ENCODE data around the gene SHISAL1. TPM values are rescaled to one million over a fixed set of nuclear protein-coding genes. Genes with fewer than 3 reads are reported as not detected.

SHISAL1 gene
- total RNA-seq, 1 donor from 2014 or later = 7.5 TPM

GRCh38 chr22:44213489-44214043 lies 99.2 kb downstream of the SHISAL1 start:
- DNase-seq (ENCODE audit: low spot score) = no peak
- no peak overlapping the region for H3K27ac Mint-ChIP-seq (ENCODE audit: unreplicated experiment)
- H3K36me3 Mint-ChIP-seq (ENCODE audit: low read depth) = peaks cover 11% of the 10 kb centered on the region
- H3K4me1 Mint-ChIP-seq (ENCODE audit: low read depth) = peaks cover 23% of the 10 kb centered on the region
- no peak overlapping the region for H3K4me3 Mint-ChIP-seq (ENCODE audit: unreplicated experiment)
- peaks cover 10% of the 10 kb centered on the region for H3K27me3 Mint-ChIP-seq (ENCODE audit: low read depth)
- TF ChIP-seq, protein P1, sequence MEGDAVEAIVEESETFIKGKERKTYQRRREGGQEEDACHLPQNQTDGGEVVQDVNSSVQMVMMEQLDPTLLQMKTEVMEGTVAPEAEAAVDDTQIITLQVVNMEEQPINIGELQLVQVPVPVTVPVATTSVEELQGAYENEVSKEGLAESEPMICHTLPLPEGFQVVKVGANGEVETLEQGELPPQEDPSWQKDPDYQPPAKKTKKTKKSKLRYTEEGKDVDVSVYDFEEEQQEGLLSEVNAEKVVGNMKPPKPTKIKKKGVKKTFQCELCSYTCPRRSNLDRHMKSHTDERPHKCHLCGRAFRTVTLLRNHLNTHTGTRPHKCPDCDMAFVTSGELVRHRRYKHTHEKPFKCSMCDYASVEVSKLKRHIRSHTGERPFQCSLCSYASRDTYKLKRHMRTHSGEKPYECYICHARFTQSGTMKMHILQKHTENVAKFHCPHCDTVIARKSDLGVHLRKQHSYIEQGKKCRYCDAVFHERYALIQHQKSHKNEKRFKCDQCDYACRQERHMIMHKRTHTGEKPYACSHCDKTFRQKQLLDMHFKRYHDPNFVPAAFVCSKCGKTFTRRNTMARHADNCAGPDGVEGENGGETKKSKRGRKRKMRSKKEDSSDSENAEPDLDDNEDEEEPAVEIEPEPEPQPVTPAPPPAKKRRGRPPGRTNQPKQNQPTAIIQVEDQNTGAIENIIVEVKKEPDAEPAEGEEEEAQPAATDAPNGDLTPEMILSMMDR (IDR thresholded peaks at IDR 0.05) = no peak
- H3K9me3 Mint-ChIP-seq (ENCODE audit: low read depth) = peaks cover 16% of the 10 kb centered on the region

DNA sequence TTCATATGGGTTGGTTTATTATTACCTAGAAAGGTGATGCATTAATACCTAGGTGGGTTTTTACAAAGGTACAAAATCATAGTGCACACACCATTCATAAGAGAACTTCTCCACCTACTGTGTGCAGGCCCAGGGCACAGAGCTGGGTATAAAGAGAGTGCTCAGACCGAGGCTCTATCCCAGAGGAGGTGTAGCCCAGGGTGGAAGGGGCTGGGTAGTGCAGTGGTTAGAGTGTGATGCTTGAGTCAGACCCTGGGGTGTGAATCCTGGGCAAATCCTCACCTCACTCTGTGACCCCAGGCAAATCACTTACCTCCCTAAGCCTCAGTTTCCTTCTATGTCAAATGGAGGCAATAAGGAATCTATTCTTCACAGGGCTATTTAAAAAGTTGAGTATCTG lies 99.8 kb downstream of the SHISAL1 start:
- Mint-ChIP-seq H3K4me3 (ENCODE audit: unreplicated experiment) (no peak overlapping the region), H3K9me3 (ENCODE audit: low read depth) (peaks cover 16% of the 10 kb centered on the region), H3K4me1 (ENCODE audit: low read depth) (peaks cover 23% of the 10 kb centered on the region), H3K27ac (ENCODE audit: unreplicated experiment) (no peak overlapping the region), H3K36me3 (ENCODE audit: low read depth) (peaks cover 11% of the 10 kb centered on the region), H3K27me3 (ENCODE audit: low read depth) (peaks cover 10% of the 10 kb centered on the region)
- TF ChIP-seq, protein P1 (IDR thresholded peaks at IDR 0.05) = no peak
- DNase-seq (ENCODE audit: low spot score) = no peak

DNA sequence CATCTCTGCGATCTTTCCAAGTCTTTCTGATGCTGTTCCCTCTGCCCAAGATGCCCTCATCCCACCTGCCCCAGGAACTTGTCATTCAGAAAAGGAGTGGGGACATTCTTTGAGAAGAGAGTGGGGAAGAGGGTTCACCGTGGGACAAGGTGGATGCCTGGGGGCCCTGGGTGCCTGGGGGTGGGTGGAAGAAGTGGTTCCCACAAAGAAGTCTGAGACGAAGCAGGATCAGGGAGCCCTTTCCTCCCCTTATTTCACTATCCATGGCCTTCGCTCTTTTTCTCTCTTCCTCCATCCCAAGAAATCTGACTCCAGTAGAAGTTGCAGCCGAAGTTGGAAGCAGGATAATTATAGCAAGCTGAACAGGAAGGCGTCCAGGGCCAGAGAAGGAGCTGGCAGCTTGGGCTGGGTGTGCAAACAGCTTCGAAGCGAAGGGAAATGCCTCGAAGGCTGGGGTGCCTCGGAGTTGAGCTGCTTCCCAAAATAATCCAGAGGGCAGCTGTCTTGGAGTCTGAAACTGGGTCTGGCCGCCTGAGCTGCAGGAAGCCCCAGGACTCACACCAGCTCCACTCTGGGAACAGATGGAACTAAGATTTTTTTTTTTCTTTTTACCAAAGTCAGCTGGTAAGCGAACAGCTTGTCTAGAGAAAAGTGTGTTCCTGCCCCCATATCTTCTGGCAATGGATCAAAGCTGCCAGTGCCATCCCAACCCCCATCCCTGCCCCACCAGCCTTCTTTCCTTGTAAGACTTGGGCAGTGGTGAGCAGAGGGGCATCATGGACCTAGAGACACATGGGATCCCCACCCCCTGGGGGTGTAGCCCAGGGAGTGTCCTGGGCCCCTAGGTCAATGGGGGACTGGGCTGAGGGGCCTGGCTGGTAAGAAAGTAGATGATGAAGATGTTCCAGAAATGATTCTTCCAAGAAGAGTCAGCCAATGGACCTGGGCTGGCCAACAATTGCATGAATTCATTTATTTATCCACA lies 100.5 kb downstream of the SHISAL1 start:
- Mint-ChIP-seq H3K9me3 (ENCODE audit: low read depth) (peaks cover 16% of the 10 kb centered on the region), H3K27ac (ENCODE audit: unreplicated experiment) (peak overlapping the region; percentile 65), H3K36me3 (ENCODE audit: low read depth) (peaks cover 11% of the 10 kb centered on the region), H3K27me3 (ENCODE audit: low read depth) (peaks cover 10% of the 10 kb centered on the region), H3K4me3 (ENCODE audit: unreplicated experiment) (peak overlapping the region; percentile 41), H3K4me1 (ENCODE audit: low read depth) (peaks cover 23% of the 10 kb centered on the region)
- DNase-seq (ENCODE audit: low spot score) = no peak
- TF ChIP-seq, protein P1 (IDR thresholded peaks at IDR 0.05) = no peak

- Mint-ChIP-seq H3K27ac (ENCODE audit: unreplicated experiment) (peak overlapping the region; percentile 65), H3K4me1 (ENCODE audit: low read depth) (peaks cover 23% of the 10 kb centered on the region), H3K36me3 (ENCODE audit: low read depth) (peaks cover 11% of the 10 kb centered on the region), H3K4me3 (ENCODE audit: unreplicated experiment) (peak overlapping the region; percentile 41), H3K9me3 (ENCODE audit: low read depth) (peaks cover 16% of the 10 kb centered on the region), H3K27me3 (ENCODE audit: low read depth) (peaks cover 10% of the 10 kb centered on the region)
- no peak for DNase-seq (ENCODE audit: low spot score)
- TF ChIP-seq, protein P1 (IDR thresholded peaks at IDR 0.05) = no peak
Observed at GRCh38 chr22:44211256-44211945, 101.3 kb downstream of the SHISAL1 start.

DNA sequence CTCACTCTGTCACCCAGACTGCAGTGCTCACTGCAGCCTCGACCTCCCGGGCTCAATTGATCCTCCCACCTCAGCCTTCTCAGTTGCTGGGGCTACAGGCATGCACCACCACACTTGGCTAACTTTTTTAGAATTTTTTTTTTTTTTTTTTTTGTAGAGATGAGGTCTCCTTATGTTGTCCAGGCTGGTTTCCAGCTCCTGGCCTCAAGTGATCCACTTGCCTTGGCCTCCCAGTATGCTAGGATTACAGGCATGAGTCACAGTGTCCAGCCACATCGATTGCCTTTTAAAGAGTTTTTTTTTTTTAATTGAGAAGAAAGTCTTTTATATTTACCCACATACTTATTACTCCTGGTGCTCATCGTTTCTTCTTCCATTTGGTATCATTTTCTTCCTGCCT lies 102.0 kb downstream of the SHISAL1 start:
- Mint-ChIP-seq H3K9me3 (ENCODE audit: low read depth) (peaks cover 16% of the 10 kb centered on the region), H3K36me3 (ENCODE audit: low read depth) (peaks cover 11% of the 10 kb centered on the region), H3K4me3 (ENCODE audit: unreplicated experiment) (no peak overlapping the region), H3K4me1 (ENCODE audit: low read depth) (peaks cover 23% of the 10 kb centered on the region), H3K27ac (ENCODE audit: unreplicated experiment) (peak overlapping the region; percentile 65), H3K27me3 (ENCODE audit: low read depth) (peaks cover 10% of the 10 kb centered on the region)
- TF ChIP-seq, protein P1 (IDR thresholded peaks at IDR 0.05) = no peak
- no peak for DNase-seq (ENCODE audit: low spot score)
